ENCODE data around the gene FAM120B. TPM values are rescaled to one million over a fixed set of nuclear protein-coding genes. Genes with fewer than 3 reads are reported as not detected.
A peak's percentile ranks its signal among the peaks of the same experiment; 100 is the strongest.
"Not testable (repeated sequence)": the region's sequence is repeated elsewhere in the genome, so short reads cannot be mapped to it uniquely, and the experiment has no call there.

FAM120B gene
- total RNA-seq, 1 donor from 2014 or later: 34.6 TPM

DNA sequence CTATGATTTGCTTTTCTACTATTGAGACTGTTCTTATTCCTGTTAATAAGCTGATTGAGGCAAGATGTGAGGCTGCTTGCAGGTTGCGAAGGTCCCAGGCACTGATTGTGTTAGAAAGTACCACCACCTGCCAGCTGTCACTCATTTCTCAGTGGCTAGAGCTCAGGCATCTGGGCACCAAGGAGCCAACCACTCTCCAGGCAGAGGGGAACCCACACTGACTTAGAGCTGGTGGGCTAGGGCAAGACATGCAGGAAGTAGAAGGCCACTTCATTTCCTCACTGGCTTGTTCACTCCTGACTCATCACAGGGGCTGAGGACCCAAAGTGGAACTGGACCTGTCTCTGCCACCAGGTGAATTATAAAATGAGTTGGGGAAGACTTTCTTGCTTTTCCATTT lies 7.9 kb upstream of the FAM120B start:
- no peak for DNase-seq (ENCODE audit: low read depth)

DNA sequence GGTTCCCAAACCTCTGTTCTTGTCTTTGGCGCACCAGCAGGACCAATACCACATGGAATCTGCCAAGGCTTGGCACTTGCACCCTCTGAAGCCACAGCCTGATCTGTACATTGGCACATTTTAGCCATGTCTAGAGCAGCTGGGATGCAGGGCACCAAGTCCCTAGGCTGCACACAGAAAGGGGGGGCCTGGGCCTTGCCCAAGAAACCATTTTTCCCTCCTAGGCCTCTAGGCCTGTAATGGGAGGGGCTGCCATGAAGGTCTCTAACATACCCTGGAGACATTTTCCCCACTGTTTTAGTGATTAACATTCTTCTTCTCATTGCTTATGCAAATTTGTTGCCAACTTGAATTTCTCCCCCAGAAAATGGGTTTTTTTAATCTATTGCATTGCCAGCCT lies 5.4 kb upstream of the FAM120B start:
- no peak for DNase-seq (ENCODE audit: low read depth)

DNA sequence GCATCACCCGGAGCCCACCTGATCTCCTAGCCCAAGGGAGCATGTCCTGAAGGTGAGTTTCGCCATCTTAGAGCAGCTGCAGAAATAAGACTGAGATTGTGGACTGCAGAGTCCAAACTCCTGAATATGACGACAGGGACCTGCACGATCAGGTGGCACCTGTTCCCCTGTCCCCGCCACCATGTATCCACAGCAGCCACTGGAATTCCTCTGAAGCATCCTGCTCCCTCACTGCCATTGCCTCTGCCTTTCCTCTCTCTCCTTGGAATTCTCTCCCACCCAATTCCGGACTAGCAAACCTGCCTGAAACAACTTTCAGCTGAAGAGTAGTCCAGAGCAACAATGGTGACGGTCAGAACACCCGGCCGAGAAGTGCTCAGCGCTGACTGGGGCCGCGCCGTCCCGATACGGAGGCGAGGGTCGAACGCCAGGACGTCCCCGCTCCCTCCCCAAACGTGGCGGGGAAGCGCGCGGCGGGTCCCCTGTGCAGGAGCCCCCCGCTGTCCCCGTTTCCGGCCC lies 694 bp upstream of the FAM120B start:
- DNase-seq (ENCODE audit: low read depth): no peak

DNA sequence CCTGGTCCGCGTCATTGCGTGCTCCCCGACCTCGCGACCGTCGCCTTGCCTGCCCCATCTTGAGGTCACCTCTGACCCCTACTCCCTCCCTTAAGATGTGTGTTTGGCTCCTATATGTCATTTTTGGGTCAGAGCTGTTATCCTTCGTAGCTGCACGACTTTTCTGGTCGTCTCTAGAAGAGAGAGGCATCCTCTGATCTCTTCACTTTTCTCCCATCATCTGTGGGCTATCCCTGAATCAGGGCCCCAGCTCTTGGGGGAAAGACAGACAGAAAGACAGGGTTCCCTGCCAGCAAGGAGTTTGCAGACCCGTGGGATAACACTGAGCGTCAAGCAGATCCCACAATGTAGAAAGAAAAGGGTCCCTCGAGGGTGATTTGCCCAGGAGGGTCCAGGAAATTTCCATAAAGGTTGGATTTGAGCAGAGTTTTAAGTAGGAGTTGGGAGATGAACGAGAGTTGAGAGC lies 555 bp downstream of the FAM120B start:
- DNase-seq (ENCODE audit: low read depth): no peak

DNA sequence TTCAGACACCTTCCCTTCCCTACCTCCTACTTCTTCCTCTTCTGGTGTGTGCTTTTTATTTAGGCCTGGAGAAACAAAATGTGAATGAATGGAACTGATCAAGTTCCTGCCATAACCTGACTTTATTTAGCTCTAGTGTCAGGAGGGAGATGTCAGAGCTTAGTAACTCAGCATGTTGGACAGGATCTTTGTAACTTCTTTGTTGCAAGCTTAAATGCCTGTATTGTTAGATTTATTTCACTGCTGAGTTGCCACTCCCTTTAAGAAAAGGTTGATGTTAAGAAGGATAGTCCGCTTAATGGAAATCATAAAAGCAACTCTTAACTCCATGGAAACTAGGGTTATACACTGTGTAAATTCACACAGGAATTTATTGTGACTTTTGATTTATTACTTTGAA lies 2.2 kb downstream of the FAM120B start:
- no peak for DNase-seq (ENCODE audit: low read depth)

DNA sequence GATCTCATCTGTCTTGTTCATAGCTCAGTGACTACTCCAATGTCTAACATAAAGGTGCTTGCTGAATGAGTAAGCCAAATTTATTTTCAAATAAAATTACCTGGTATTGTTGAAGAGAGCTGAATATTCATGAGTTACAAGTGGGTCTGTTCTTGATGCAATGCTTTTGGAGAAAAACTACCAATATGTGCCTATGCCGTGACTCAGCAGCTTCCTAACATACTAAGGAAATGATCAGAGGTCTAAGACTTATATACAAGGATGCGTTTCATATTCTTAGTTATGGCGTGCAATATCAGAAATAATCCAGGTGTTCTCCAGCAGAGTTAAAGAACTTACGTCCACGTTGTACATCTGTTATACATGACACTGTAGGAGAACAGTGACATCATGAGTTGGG lies 5.1 kb downstream of the FAM120B start:
- DNase-seq (ENCODE audit: low read depth): no peak

DNA sequence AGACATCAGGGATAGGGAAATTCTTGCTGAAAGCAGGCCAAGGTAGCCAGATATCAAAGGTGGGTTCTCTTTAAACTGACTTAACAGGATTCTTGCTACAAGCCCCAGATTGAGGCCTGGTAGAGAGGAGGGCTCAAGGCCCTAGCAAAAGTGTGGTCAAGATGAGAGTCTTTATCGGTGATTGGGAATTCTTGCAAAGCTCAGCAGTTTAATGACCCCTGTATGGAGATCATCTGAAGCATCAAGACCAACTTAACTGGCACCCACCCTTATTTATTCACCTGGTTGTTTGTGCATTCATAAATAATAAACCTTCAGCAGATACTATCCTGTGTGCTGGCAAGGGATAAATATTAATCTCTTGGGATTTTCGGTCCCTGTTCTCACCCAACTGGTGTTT lies 6.3 kb downstream of the FAM120B start:
- no peak for DNase-seq (ENCODE audit: low read depth)

DNA sequence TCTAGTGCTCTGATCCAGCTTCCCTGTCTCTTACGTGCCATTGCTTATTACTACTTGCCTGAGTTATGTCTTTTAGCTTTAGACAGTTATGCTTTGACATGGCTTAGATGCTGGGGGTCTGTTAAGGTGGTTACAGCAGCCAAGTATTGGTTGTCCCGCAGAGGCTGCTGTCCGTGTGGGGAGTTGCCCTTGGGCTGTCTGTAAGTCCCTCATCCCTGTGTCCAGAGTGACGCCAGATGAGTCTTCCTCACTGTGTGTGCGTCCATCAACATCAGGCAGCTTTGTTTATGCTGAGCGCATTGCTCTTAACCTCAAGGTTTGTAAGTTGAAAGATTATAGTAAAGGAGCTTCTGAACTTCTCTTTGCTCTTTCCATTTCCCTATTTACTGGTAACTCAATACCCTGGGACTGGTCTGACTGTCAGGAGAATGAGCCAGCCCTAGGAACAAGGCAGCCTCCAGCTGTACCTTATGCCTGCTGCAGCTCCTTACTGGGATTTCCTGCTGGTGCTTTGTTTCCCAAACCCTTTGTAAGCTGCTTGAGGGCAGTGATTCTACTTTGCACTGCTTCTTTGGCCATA lies 7.2 kb downstream of the FAM120B start:
- no peak for DNase-seq (ENCODE audit: low read depth)

DNA sequence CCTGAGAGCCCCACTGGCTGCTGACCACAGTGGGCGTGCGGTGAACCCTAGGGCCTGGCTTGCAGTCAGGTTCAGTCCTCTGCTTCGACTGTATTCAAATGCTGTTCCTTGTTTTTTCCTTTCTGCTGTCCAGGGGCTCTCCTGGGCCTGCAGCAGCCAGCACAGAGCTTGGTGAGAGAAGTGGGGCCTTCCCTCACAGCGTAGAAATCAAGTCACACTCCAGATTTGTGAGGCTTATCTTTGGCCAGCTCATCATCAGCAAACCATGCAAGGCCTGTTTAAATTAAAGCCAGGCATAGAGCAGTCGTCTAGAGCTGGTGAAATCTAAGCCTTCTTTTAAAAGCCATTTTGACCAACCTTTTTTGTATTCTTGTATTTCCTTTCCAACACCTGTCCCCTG lies 8.4 kb downstream of the FAM120B start:
- no peak for DNase-seq (ENCODE audit: low read depth)

DNA sequence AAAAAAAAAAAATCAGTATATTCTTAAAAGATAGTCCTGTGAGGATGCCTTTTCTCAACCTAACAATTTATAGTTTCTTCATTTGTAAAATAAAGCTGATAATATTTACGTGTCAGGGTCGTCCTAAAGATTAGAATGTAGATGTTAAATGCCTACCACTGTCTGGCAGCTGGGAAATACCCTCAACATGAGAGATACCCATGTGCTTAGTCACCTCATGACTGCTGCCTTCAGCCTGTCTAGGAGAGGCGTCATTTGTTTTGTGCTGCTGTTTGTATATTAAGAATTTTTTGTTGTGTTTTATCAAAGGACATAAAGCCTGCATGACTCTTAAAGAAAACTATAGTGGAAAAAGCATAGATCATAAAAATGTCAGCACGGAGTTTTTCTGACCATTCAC lies 9.5 kb downstream of the FAM120B start:
- peak; percentile 26 for DNase-seq (ENCODE audit: low read depth)

DNA sequence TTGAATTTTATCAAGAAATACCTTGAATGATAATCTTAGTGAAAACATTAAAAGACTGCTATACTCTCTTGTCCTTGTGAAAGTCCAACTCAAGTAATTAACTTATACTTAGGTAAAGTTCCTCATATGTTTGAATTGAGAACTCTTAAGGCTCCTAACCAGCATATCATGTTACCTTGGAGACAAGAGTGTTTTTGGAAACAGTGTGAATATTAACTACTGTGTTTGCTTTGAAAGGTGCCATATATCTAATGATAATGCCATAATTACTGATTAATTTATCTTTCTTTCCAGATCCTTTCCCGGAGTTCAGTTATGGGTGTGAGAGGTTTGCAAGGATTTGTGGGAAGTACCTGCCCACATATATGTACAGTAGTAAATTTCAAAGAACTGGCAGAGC lies 10.5 kb downstream of the FAM120B start:
- DNase-seq (ENCODE audit: low read depth): peak; percentile 12

DNA sequence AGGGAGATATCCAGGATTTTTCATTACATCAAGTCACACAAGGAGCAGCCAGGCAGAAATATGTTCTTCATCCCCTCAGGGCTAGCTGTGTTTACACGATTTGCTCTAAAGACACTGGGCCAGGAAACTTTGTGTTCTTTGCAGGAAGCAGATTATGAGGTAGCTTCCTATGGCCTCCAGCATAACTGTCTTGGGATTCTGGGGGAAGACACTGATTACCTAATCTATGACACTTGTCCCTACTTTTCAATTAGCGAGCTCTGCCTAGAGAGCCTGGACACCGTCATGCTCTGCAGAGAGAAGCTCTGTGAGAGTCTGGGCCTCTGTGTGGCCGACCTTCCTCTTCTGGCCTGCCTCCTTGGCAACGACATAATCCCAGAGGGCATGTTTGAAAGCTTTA lies 11.2 kb downstream of the FAM120B start:
- DNase-seq (ENCODE audit: low read depth): no peak

DNA sequence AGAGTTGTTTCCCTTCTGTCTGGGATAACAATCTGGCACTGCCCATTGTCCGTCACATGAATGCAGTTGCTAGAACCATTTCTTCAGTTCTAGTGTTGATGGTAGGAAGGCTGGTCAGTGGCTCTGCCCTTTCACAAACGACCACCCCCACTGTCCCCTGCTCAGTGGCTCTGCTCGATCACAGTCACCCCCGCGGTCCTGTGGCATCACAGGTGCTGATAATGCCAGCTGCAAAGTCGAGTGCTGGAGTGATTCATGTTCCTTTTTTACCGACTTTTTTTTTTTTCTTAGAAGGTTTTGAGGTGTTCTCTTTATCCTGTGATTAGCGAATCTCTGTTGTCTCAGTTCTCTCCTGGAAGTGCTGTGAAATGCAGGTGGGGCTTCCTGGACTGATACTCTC lies 22.8 kb downstream of the FAM120B start:
- DNase-seq (ENCODE audit: low read depth): no peak

DNA sequence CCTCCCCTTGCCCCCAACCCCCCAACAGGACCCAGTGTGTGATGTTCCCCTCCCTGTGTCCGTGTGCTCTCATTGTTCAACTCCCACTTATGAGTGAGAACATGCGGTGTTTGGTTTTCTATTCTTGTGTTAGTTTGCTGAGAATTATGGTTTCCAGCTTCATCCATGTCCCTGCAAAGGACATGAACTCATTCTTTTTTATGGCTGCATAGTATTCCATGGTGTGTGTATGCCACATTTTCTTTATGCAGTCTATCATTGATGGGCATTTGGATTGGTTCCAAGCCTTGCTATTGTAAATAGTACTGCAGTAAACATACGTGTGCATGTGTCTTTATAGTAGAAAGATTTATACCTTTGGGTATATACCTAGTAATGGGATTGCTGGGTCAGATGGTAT lies 28.6 kb downstream of the FAM120B start:
- DNase-seq (ENCODE audit: low read depth): not testable (repeated sequence)

DNA sequence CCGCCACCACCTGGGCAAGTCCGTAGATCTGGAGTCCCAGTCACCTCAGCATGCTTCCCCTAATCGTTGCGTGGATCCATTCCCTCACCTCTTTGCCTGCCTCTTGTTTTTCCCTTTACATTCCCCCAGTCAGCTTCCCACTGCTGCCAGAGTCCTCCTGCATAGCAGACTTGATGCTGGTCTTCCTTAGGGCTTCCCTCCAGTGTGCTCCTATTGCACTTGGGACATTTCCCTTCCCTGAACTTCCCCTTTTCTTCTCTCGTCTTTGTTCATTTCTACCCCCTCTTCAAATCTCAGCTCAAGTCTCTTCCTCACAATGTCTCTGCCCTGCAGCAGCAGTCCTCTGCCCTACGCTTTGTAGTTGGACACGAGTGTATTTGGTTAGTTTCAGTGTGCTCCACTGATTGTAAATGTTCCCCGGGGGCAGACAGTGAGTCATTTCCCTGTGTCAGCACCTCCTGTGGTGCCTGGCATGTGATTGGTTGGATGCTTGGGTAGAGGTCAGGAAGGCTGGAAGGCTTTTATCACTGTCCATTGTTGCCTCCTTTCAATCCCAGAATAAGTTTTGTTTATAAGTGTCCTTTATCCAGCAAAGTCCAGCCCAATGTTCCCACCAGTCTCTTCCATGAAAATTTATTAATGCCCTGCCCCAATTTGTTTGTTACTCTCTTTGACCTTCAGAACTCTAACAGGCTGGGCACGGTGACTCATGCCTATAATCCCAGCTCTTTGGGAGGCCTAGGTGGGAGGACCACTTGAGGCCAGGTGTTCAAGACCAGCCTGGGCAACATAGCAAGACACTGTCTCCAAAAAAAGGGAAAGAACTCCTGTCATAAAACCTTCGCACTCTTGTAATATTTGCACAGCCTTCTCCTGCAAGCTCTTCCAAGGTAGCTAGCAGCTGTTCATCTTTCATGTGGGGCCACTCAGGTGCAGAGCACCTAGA lies 38.3 kb downstream of the FAM120B start:
- peak; percentile 79 for DNase-seq (ENCODE audit: low read depth)

DNA sequence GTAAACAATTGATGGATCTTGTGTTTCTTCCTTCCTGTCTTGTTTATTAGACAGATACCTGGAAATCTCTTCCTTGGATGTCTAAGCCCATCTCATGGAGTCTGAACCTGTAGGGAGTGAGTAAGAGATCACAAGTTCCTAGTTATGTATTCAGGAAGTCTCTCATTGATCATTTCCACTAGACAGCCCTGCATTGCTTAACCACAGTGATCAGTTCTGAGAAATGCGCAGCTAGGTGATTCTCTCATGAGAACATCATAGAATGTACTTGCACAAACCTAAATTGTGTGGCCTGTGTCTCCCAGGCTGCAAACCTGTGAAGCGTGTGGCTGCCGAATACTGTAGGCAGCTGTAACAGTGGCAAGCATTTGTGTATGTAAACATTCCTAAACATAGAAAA lies 39.1 kb downstream of the FAM120B start:
- peak; percentile 40 for DNase-seq (ENCODE audit: low read depth)

DNA sequence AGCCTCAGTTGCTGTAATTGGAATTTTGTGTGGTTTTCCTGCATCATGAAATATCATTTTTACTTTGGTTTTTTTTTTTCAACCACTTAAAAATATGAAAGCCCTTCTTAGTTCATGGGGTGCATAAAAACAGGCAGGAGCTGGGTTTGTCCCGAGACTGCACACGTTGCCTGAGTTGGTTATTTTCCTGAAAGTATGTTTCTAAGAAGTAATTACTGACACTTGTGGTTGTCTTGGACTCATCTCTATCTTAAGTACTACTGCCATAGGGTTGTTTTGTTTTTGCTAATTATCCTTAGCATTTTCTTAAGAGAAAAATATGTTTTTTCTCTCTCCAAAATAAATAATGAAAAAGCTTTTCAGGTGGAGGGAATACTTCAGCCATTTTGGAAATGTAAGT lies 40.1 kb downstream of the FAM120B start:
- no peak for DNase-seq (ENCODE audit: low read depth)

DNA sequence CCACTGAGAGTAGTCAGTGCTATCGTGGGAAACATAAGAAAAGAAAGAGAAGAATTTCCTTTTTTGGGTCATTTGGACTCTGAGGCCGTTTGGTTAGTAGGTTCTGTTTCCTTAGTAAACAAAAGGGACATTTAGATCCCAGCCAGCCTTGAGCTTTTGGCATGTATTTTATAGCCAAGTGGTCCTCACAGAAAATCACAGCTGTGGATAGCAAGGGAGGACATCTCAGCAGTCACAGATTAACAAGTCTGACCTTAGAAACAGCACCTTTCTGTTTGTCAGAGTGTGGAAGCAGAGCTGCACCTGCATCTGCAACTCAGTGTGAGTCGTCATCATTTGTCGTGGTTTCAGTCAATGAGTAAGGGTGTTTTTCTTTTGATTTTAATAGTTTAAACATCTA lies 40.5 kb downstream of the FAM120B start:
- DNase-seq (ENCODE audit: low read depth): peak; percentile 40

DNA sequence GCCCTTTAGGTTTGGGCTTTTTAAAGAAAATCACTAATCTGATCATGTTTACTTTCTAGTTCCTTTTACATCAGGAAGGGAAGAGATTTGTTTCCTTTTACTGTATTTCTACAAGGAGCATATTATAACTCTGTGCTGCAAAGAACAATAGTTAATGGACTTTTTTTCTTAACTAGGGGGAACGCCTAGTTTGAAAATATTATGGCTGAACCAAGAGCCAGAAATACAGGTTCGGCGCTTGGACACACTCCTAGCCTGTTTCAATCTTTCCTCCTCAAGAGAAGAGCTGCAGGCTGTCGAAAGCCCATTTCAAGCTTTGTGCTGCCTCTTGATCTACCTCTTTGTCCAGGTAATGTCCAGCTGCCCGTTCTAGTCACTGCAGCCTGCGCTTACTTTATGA lies 41.4 kb downstream of the FAM120B start:
- no peak for DNase-seq (ENCODE audit: low read depth)

DNA sequence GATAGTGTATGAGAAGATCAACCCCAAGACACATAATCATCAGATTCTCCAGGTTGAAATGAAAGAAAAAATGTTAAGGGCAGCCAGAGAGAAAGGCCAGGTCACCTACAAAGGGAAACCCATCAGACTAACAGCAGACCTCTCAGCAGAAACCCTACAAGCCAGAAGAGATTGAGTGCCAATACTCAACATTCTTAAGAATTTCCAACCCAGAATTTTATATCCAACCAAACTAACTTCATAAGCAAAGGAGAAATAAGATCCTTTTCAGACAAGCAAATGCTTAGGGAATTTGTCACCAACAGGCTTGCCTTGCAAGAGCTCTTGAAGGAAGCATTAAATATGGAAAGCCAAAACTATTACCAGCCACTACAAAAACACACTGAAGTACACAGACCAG lies 44.9 kb downstream of the FAM120B start:
- not testable (repeated sequence) for DNase-seq (ENCODE audit: low read depth)

DNA sequence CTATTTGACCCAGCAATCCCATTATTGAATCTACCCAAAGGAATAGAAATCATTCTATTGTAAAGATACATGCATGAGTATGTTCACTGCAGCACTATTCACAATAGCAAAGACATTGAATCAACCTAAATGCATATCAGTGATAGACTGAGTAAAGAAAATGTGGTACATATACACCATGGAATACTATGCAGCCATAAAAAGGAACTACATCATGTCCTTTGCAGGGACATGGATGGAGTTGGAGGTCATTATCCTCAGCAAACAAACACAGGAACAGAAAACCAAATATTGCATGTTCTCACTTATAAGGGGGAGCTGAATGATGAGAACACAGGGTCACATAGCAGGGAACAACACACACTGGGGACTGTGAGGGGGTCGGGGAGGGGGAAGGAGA lies 48.6 kb downstream of the FAM120B start:
- not testable (repeated sequence) for DNase-seq (ENCODE audit: low read depth)

DNA sequence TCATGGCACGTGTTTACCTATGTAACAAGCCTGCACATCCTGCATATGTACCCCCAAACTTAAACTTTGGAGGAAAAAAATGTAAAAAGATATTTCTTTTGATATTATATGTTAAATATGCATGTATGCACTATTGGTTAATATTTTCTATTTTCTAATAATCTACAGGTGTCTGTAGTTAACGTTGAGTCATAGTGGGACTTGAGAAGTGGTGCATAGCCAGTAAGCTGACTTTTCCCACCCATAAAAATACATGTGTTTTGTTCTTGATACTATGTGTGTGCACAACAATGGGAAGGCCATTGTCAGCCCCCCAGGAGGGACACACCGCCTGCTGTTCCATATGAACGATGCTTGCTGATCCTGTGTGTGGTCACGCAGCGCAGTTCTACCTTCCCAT lies 49.1 kb downstream of the FAM120B start:
- no peak for DNase-seq (ENCODE audit: low read depth)

DNA sequence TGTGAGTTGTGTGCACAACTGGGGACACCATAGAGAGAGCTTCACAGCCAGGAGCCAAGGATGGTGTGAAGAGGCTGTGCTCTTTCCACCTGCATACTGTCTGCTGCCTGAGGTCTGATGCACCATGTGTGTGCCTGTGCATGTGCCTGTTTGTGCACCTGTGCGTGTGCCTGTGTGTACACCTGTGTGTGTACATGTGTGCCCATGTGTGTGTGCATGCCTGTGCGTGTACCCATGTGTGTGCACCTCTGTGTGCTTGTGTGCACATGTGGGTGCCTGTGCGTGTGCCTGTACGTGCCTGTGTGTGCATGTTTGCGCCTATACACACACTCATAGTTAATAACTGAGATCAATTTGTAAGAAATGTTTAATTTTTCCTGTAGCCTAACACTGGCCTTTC lies 51.3 kb downstream of the FAM120B start:
- DNase-seq (ENCODE audit: low read depth): no peak
